IPS-11a (cell line): ENCODE data around the gene IL13RA1.
"Not testable (repeated sequence)": the region's sequence is repeated elsewhere in the genome, so short reads cannot be mapped to it uniquely, and the experiment has no call there.

ENCODE experiments used
- H3K4me3 ChIP-seq: one replicate; pipeline ENCODE4 v1.5.1; 2013; ENCODE audit warnings: low read depth, low read length, control low read depth

Gene IL13RA1

DNA sequence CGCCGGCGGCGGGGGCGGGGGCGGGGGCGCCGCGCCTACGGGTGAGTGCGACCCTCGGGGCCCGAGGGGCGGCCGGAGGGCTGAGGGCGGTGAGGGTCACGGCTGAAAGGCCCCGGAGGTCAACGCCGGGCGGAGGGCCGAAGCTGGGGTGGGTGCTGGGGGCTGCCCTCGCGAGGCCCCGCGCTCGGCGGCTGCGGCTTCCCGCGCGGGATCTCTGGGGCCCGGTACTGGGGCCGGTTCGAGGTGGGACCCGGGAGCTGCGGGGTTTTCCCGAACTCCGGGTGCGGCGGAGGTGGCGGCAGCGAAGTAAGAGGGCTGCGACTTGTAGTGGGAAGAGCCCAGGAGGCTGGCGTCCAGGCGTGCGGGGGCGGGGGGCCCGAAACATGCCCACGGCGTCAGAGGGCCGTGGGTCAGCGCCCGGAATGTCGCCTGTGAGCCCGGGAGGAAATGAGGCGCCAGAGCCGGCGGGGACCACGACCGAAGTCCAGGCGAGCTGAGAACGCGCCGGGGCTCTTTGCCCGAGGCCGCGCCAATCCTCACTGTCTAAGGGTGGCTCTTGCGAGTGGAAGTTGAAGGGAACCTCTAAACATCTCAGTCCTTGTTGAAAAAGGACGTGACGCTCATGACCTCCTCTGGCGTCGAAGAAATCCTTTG lies 407 bp downstream of the IL13RA1 start:
- peak overlapping the region; percentile 43 for H3K4me3 ChIP-seq

DNA sequence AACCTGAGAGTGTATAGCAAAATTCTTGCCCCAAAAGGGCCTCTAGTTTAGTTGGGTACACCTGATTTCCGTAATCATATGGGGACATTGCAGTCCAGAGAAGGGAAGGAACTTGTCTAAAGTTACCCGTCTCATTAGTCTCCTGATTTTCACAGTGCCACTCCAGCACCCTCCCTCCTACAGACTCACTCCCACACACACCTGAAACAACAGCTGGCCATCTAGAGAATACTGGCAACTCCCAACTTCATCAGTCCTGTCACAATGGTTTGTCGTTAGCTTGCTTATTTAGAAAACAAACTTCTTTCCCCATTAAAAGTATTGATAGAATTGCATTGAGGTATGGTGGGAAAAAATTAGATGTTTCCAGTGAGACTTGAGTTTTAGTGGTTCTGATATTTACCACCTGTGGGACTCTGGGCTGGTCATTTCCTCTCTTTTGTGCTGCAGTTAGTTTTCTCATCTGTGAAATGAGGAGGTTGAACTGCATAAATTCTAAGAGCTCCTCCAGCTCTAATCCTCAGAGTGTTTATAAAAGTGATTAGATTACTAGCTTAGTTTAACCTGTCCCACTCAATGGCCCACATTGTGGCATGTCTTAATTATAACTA lies 1.7 kb downstream of the IL13RA1 start:
- H3K4me3 ChIP-seq: no peak overlapping the region

DNA sequence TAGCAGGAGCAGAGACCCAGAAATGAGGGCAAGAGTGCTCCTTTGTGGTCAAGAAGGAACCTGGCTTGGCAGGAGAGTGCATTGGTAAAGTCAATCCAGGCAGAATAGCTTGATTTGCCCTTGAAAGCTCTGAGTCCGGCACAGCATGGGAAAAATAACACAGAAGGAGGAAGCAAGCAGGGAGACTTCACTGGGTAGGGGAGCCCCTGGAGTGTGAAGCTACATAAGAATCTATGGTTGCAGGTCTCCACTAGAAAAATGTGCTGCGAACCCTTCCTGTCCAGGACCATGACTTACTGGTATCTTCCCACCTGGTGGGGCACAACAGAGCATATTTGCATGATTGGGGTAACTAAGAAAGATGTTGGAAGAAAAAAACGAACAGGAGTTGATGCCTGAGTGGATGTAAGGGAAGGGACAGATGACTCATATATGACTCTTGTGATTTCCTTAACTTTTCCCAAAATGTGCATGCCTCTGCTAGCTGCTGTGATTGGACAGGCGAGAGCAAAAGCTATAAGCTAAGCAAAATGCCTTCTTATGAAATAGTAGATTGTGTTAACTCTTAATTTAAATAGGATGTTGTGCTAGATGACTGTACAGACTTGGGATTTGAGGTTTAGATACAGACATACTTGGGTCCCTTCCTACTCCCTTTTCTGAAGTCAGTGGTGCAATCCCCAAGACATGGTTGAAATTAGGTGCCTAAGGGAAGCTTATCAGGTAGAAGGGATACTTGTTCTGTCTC lies 3.3 kb downstream of the IL13RA1 start:
- no peak overlapping the region for H3K4me3 ChIP-seq

DNA sequence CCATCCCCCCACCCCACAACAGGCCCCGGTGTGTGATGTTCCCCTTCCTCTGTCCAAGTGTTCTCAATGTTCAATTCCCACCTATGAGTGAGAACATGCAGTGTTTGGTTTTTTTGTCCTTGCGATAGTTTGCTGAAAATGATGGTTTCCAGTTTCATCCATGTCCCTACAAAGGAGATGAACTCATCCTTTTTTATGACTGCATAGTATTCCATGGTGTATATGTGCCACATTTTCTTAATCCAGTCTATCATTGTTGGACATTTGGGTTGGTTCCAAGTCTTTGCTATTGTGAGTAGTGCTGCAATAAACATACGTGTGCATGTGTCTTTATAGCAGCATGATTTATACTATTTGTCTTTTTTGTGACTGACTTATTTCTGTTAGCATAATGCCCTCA lies 5.1 kb downstream of the IL13RA1 start:
- not testable (repeated sequence) for H3K4me3 ChIP-seq

DNA sequence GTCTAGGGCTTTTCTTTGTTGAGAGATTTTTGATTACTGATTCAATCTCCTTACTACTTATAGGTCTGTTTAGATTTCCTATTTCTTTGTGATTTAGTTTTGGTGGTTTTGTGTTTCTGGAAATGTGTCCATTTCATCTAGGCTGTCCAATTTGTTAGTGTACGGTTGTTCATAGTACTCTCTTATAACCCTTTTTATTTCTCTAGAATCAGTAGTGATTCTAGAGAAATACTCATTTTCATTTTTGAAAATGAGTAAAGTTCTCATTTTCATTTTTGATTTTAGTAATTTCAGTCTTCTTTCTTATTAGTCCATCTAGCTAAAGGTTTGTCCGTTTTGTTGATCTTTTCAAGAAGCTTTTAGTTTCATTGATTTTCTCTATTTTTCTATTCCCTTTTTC lies 7.5 kb downstream of the IL13RA1 start:
- no peak overlapping the region for H3K4me3 ChIP-seq

DNA sequence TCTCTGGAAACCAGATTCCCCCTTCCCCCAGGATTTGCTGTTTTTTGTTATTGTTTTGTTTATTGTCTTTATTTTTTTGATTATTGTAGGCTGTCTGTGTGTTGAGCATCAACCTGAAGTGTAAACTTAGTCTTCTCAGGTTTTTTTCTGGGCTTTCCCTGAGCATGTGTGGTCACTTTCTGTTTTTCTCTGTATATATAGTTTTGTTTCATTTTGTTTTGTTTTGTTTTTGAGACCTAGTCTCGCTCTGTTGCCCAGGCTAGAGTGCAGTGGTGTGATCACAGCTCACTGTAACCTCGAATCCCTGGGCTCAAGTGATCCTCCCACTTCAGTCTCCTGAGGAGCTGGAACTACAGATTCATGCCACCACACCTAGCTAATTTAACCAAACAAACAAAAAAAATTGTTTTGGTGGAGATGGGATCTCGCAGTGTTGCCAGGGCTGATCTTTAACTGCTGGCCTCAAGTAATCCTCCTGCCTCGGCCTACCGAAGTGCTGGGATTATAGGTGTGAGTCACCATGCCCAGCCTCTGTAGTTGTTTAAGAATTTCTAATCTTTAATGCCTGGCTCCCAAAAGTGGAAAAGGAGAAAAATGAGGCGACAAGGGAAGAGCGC lies 9.1 kb downstream of the IL13RA1 start:
- no peak overlapping the region for H3K4me3 ChIP-seq

DNA sequence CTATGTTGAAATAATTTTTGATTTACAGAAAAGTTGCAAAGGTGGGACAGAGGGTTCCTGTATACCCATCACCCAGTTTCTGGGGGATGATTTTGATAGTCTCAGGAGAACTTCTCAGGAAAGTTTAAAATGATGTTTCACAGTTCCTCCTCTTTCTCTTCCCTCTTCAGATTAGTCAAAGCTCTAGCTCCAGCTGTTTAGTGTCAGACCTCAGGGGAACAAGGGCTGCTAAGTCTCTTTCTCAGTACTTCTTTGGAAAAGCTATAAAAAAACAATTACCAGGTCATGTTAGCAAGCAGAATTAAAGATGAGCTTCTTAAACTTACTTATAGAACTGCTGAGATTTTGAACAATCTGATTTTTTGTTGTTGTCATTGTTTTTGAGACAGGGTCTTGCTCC lies 12.2 kb downstream of the IL13RA1 start:
- H3K4me3 ChIP-seq: no peak overlapping the region

DNA sequence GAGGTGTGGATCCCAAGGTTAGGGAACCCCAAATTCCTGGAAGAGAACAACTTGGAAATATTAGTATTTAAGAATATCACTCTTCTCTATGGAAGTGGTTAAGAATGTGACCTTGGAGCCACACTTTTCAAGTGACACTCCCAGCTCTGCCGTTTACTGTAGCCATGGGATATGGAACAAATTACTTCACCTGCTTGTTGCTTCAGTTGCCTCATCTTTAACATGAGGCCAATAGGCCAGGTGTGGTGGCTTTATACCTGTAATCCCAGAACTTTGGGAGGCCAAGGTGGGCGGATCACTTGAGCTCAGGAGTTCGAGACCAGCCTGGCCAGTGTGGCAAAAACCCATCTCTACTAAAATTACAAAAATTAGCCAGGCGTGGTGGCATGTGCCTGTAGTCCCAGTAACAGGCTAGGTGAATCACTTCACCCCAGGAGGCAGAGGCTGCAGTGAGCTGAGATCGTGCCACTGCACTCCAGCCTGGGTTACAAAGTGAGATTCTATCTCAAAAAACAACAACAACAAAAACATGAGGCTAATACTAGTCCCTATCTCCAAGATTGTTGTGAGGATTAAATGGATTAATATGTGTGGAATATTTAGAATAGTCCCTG lies 13.0 kb downstream of the IL13RA1 start:
- no peak overlapping the region for H3K4me3 ChIP-seq

DNA sequence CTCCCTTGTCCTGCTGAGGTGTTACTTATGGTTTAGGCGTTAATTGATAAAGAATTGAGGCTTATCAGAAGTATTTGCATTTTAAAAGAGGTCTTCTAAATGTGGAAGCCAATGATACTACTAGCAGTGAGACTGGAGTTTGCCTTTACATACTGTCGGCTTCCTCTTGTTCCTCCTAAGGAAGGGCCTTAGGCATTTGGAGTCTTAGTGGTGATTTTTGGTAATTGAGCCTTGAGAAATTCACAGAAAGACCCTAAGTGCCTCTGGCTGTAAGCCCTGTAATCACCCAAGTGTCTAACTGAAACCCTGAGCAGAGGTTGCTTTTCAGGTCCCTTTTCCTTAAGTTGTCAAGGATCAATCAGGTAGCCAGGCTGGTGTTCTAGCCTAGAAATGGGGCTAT lies 14.8 kb downstream of the IL13RA1 start:
- H3K4me3 ChIP-seq: no peak overlapping the region

DNA sequence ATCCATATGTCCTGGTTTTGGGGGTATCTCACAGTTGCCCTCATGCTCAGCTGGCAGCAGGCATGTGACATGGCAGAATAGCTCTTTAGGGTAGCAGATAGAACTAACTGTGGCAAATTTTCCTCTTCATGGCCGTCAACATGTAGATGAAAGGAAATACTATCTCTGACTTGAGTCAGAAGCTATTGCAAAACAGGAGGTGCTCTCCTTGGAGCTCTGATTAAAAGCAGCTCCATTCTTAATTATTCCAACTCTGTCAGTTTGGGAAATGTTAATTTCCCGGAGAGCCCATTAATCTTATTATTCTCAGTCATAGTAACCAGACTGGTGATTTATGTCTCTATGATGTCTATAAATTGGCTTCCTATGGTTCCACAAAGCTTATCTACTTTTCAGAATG lies 18.2 kb downstream of the IL13RA1 start:
- no peak overlapping the region for H3K4me3 ChIP-seq

DNA sequence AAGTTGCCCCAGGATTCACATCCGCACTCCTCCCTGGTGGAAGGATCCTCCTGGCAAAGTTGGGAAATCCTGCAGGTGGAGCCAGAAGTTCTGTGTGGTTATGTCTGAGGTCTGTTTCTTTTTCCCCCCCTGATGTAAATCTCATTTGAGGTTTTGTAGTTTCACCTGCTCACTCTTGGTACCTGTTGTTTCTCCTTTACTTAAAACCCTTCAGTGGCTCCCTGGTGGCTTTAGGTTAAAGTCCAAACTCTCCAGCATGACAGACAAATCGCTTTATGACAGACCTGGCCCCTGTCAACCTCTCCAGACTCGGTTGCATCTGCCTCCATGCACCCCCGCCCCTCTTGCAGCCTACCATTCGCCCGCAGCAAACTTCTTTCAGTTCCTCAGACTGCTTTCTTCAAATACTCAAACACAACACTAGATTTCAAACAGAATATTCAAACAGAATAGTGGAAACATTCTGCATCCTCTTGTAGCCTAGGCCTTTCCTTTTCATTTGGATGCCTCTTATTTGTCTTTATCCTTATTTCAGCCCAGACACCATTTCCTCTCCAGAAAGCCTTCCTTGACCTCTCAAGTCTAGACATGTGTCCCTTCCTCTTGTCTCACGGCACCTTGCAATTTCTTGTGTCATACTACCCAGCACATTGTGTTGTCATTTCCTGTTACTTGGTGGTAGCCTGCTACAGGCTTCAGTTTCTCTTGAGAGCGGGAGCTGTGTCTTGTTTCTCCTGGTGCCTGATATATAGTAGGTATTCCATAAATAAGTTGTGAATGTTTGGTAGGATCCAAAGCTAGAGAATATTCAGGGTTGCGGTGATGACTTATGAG lies 24.8 kb downstream of the IL13RA1 start:
- no peak overlapping the region for H3K4me3 ChIP-seq

DNA sequence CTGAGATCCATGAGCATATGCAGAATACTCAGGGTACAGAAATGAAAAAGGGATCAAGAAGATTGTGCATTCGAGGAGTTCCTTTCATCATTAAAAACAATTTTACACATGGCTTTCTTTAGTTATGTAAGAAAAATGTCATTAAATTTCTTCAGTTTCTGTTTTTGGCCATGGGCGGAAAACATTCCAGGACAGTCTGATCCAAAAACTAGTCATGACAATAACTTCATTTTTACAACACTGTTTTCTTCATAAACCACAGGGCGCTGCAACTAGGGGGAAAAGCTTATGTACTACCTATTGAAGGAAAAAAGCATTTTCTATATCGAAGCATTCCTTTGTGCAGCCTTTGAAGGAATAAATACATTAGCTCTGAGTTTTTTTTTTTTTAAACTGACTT lies 28.2 kb downstream of the IL13RA1 start:
- no peak overlapping the region for H3K4me3 ChIP-seq

DNA sequence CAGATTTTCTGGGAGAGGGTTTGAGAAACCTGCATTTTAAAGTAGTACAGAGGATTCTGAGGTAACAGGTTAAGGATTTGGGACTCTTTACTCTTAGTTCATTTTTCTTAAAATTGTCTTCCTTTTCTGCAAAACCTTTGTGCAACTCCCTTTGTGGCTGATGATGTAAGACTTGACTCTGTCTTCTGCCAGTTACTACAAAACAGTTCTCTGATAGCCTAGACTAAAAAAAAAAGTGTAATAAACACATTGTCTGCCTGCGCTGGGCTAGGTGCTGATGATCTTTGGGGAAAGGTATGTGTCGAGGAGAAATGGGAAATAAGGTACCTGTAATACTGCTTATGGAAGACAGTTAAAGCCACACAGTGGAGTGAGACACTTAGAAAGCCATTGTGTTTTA lies 28.7 kb downstream of the IL13RA1 start:
- H3K4me3 ChIP-seq: no peak overlapping the region

DNA sequence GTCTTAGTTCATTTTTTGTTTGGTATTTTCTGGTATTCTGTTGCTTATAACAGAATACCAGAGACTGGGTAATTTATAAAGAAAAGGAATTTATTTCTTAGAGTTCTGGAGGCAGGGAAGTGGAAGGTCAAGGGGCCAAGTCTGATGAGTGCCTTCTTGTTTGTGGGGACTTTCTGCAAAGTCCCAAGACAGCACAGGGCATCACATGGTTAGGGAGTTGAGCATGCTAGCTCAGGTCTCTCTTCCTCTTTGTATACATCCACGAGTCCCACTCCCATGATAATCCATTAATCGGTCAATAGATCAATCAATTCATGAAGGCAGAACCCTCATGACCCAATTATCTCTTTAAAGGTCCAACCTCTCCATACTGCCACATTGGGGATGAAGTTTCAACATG lies 31.1 kb downstream of the IL13RA1 start:
- H3K4me3 ChIP-seq: no peak overlapping the region

DNA sequence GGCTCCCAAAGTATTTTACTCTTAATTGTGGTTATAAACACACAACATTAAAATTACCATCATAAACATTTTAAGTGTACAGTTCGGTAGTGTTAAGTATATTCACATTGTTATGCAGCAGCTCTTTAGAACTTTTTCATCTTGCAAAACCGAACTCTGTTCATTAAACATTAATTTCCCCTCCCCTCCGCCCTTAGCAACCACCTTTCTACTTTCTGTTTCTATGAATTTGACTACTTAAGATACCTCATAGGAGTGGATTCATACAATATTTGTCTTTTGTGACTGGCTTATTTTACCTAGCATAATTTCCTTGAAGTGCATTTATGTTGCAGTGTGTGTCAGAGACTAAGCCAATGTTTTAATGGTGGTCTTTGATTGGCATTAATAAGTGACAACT lies 32.6 kb downstream of the IL13RA1 start:
- H3K4me3 ChIP-seq: no peak overlapping the region

DNA sequence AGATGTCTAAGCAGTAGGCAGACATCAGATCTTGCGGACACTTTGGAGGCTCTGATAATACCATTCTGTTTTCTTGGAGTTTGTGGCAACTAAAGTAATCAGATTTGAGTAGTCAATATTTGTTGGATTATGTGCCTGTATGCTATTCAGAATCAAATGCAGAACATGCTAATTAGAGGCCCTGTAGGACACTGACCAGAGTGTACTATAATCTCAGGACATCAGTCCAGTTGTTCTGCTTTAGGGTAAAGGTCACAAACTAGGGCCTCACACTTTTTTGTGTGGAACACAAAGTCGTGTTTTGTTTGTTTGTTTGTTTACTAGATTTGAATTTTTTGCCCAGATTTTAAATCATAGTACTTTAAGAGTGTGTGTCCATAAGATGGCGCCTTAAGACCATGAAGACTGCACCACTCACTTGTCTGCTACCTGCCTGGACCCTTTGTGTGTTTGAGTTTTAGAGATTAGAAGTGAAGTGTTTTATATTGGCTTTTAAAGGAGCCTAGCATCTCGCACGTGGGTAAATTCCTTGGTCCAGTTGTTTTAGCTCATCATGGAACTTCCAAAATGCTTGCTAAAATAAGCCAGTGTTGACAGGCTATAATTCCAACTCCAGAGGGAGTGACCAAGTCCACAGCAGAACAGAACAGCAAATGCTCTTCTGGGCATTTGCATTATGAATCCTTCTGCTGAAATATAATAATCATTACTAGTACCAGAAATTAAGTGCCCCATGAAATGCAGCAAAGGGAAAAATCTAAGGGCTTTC lies 34.7 kb downstream of the IL13RA1 start:
- H3K4me3 ChIP-seq: no peak overlapping the region

DNA sequence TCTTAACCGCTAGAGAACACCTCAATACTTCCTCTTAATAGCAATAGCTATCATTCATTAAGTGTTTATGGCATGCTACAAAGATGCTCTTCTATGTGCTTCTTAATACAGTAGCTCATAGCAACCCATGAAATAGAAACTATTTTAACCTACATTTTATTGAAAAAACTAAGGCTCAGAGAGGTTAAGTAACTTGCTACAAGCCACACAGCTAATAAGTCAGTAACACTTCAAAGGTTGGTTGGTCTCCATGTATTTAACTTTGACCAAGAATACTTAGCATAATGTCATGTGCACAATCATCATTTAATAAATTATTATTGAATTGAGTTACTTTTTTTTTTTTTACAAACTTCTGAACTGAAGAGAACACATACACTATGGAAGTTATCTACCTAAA lies 36.1 kb downstream of the IL13RA1 start:
- H3K4me3 ChIP-seq: no peak overlapping the region

DNA sequence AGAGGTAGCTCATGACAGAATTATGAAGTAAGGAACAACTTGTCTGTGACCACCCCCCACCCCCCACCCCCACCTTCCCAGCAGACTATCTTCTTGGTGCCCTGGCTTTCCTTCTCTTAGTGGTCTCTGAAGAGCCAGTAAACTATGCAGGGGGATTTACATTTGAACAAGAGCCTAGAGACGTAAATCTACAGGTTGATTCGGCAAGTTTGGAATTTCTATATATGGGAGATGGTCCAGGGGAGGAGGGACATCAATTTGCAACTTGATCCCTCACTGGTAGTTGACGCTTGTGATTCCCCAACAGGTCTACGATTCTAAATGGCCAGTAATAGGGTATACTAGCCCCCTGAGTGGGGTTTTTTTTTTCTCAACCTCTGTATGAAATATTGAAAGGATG lies 36.7 kb downstream of the IL13RA1 start:
- no peak overlapping the region for H3K4me3 ChIP-seq

DNA sequence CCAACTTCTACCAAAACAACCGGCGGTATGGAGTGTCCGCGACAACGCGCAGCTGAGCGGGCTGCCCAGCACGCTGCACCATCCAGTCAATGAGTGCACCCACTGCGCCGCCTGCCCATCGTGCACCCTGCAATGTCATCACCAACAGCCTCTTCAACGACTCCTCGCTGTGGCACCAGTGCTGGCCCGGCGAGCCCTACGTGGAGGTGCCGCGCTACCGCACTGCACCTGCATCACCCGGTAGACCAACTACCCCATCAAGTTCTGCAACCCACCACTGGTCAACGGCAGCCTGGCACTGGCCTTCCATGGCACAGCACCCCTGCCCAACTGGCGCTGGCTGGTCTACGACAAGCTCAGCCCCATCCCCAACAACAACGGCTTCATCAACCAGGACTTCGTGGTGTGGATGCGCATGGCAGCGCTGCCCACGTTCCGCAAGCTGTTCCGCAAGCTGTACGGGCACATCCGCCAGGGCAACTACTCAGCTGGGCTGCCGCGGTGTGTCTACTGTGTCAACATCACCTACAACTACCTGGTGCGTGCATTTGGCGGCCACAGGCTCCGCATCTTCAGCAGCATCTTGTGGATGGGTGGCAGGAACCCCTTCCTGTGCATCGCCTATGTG lies 42.8 kb downstream of the IL13RA1 start:
- H3K4me3 ChIP-seq: no peak overlapping the region
